Nephron (organoid): ENCODE results near the gene FIP1L1.

Experiments
- H3K27ac Mint-ChIP-seq, 3 experiments: 2 replicates each; pipeline ENCODE4 v1.8.0; 2020; ENCODE audit warnings: mixed read lengths in 3 of 3, mild to moderate bottlenecking in 2 of 3, moderate library complexity in 1 of 3
- H3K27me3 Mint-ChIP-seq: 2 replicates; pipeline ENCODE4 v1.8.0; 2021; ENCODE audit warnings: low read depth, mild to moderate bottlenecking, moderate library complexity, mixed read lengths
- H3K36me3 Mint-ChIP-seq: 2 replicates; pipeline ENCODE4 v1.8.0; 2020; ENCODE audit warnings: low read depth, mixed read lengths
- H3K4me1 Mint-ChIP-seq: 2 replicates; pipeline ENCODE4 v1.8.0; 2020; ENCODE audit warnings: mixed read lengths
- H3K4me3 Mint-ChIP-seq, 3 experiments: 2 replicates each; pipeline ENCODE4 v1.8.0; 2020; ENCODE audit warnings: mild to moderate bottlenecking in 3 of 3, mixed read lengths in 3 of 3, moderate library complexity in 2 of 3
- H3K9me3 Mint-ChIP-seq: 2 replicates; pipeline ENCODE4 v1.8.0; 2020; ENCODE audit warnings: mixed read lengths
- TF ChIP-seq, protein P1 (sequence below), 3 experiments: fragments of 200-600 bp; sonication (generic); IDR thresholded peaks; one replicate each; pipeline ENCODE4 v1.5.0; 2021; ENCODE audit warnings: antibody characterized with exemption in 3 of 3; ENCODE audit not compliant: unreplicated experiment in 3 of 3

The FIP1L1 gene

DNA sequence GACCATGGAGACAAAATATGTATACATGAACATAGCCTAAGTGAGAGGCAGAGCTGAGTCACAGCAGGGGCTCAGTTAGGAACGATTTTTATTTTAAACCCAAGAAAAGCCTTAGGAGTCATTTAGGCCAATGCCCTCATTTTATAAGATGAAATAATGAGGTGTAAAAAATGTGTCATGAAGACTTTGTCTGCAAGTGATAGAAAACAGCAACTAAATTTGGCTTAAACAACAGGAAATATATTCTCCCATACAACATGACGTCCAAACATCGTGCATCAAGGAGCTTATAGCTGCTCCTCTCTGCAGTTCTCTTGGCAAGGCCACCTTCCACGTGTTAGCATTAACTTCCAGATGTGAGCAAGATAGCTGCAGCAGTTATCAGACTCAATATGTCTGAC lies 28.4 kb upstream of the FIP1L1 start:
- TF ChIP-seq, protein P1, sequence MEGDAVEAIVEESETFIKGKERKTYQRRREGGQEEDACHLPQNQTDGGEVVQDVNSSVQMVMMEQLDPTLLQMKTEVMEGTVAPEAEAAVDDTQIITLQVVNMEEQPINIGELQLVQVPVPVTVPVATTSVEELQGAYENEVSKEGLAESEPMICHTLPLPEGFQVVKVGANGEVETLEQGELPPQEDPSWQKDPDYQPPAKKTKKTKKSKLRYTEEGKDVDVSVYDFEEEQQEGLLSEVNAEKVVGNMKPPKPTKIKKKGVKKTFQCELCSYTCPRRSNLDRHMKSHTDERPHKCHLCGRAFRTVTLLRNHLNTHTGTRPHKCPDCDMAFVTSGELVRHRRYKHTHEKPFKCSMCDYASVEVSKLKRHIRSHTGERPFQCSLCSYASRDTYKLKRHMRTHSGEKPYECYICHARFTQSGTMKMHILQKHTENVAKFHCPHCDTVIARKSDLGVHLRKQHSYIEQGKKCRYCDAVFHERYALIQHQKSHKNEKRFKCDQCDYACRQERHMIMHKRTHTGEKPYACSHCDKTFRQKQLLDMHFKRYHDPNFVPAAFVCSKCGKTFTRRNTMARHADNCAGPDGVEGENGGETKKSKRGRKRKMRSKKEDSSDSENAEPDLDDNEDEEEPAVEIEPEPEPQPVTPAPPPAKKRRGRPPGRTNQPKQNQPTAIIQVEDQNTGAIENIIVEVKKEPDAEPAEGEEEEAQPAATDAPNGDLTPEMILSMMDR (IDR thresholded peaks at IDR 0.05; ENCODE audit: unreplicated experiment in 3 of 3): no peak
- Mint-ChIP-seq H3K9me3 (peaks cover 7% of the 10 kb centered on the region), H3K27me3 (no peaks in the 10 kb centered on the region), H3K27ac (no peak overlapping the region), H3K4me3 (no peak overlapping the region), H3K36me3 (peaks cover 12% of the 10 kb centered on the region), H3K4me1 (no peaks in the 10 kb centered on the region)

DNA sequence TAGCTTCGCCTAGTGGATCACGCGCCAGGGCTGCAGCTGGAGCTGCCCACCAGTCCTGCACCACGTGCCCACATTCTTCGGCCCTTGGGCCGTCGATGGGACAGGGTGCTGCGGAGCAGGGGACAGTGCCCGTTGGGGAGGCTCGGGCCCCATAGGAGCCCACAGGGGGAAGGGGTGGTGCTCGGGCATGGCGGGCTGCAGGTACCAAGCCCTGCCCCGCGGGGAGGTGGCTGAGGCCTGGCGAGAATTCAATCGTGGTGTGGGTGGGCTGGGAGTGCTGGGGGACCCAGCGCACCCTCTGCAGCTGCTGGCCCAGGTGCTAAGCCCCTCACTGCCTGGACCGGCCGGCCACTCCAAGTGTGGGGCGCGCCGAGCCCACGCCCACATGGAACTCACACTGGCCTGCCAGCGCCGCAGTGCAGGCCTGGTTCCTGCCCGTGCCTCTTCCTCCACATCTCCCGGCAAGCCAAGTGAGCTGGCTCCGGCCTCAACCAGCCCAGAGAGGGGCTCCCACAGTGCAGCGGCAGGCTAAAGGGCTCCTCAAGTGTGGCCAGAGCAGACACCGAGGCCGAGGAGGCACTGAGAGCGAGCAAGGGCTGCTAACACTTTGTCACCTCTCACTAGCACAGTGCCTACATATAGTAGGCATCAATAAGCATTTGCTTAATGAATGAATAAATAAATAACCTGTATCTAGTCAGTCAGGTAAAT lies 23.3 kb upstream of the FIP1L1 start:
- TF ChIP-seq, protein P1 (IDR thresholded peaks at IDR 0.05; ENCODE audit: unreplicated experiment in 3 of 3): no peak
- Mint-ChIP-seq H3K27ac (no peak overlapping the region), H3K4me1 (no peaks in the 10 kb centered on the region), H3K9me3 (peaks cover 4% of the 10 kb centered on the region), H3K36me3 (peaks cover 5% of the 10 kb centered on the region), H3K27me3 (no peaks in the 10 kb centered on the region), H3K4me3 (no peak overlapping the region)

DNA sequence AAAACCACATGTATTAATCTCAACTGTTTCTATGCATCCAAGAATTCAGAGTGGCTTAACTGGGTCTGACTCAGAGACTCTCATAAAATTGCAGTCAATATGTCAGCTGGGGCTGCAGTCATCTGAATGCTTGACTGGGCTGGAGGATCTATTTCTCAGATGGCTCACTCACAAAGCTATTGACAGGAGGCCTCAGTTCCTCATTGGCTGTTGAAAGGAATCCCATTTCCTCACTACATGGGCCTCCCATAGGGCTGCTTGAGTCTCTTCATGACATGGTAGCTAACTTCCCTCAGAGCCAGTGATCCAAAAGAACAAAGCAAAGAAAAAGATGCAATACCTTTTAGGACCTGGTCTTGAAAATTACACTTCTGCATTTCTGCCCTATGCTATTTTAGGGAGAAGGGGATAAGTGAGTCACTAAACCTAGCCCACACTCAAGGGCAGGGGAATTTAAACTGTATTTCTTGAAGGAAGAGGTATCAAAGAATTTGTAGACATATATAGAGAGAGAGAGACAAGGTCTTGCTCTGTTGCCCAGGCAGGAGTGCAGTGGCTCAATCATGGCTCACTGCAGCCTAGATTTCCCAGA lies 21.4 kb upstream of the FIP1L1 start:
- Mint-ChIP-seq H3K4me3 (no peak overlapping the region), H3K27me3 (no peaks in the 10 kb centered on the region), H3K36me3 (peaks cover 5% of the 10 kb centered on the region), H3K27ac (no peak overlapping the region), H3K9me3 (peaks cover 4% of the 10 kb centered on the region), H3K4me1 (peaks cover 6% of the 10 kb centered on the region)
- TF ChIP-seq, protein P1 (IDR thresholded peaks at IDR 0.05; ENCODE audit: unreplicated experiment in 3 of 3): no peak

DNA sequence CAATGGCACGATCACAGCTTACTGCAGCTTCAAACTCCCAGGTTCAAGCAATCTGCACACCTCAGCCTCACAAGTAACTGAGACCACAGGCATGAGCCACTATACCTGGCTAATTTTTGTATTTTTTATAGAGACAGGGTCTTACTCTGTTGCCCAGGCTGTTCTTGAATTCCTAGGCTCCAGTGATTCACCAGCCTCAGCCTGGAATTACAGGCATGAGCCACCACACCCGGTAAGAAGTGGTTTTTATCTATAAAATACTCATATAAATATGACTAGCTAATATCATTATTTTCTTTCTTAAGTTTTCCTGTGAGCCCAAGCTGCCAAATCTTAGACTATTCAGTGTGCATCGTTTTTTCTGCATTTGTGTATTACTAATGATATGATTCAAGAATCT lies 16.0 kb upstream of the FIP1L1 start:
- TF ChIP-seq, protein P1 (IDR thresholded peaks at IDR 0.05; ENCODE audit: unreplicated experiment in 3 of 3): no peak
- no peaks in the 10 kb centered on the region for H3K9me3 Mint-ChIP-seq
- H3K4me3 Mint-ChIP-seq: no peak overlapping the region
- H3K4me1 Mint-ChIP-seq: peaks cover 39% of the 10 kb centered on the region
- no peaks in the 10 kb centered on the region for H3K36me3 Mint-ChIP-seq
- peaks cover 4% of the 10 kb centered on the region for H3K27me3 Mint-ChIP-seq
- H3K27ac Mint-ChIP-seq: no peak overlapping the region

DNA sequence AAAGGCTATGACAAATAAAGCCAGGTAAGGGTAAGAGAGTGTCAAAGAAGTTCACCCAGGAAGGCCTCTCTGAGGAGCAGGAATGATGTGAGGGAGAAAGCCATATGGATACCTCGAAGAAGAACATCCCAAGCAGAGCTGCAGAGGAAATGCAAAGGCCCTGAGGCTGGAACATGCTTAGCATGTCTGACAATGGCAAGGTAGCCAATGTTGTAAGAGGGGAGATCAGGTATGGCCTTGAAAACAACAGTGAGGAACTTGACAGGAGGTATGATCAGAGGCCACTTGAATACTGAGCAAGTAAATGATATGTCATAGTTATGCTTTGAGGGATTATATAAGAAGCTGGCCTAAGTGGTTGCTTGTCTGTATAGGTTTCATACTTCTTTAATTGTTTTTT lies 15.3 kb upstream of the FIP1L1 start:
- H3K27ac Mint-ChIP-seq: no peak overlapping the region

More for the DNA sequence above, 15.3 kb upstream of the FIP1L1 start:
- Mint-ChIP-seq H3K4me1 (peaks cover 41% of the 10 kb centered on the region), H3K27me3 (peaks cover 4% of the 10 kb centered on the region), H3K36me3 (no peaks in the 10 kb centered on the region), H3K9me3 (no peaks in the 10 kb centered on the region), H3K4me3 (peak overlapping the region; percentile 47 to 74 (median 68))
- TF ChIP-seq, protein P1 (IDR thresholded peaks at IDR 0.05; ENCODE audit: unreplicated experiment in 3 of 3): no peak
